Lower leg skin (tissue), 3 donors: ENCODE measurements around the gene PALLD.

Source experiments
- CTCF ChIP-seq, 3 donors: fragments of 450-650 bp; IDR thresholded peaks; one replicate each; pipeline ENCODE4 v1.5.1; 2016; ENCODE audit warnings: antibody characterized with exemption in 3 of 3, mild to moderate bottlenecking in 3 of 3, moderate library complexity in 2 of 3
- POLR2A ChIP-seq, 2 donors: fragments of 450-650 bp; IDR thresholded peaks; one replicate each; pipeline ENCODE4 v1.6.1; 2016 to 2017; ENCODE audit warnings: antibody characterized with exemption in 2 of 2, mild to moderate bottlenecking in 1 of 2, moderate library complexity in 1 of 2

- no peak for TF ChIP-seq POLR2A (IDR thresholded peaks at IDR 0.05)
- TF ChIP-seq CTCF (IDR thresholded peaks at IDR 0.05): no peak
These were observed 39.6 kb downstream of the PALLD start for GRCh38 chr4:168536448-168536847.
